Diencephalon (tissue), 1 donor: Measurements from ENCODE around the gene MX1. TPM values are rescaled to one million over a fixed set of nuclear protein-coding genes. Genes with fewer than 3 reads are reported as not detected.

Experiments
- total RNA-seq: library from RNA; depleted of rRNA; stranded (reverse); fragments of >200 nt; gene quantifications from one replicate; pipeline ENCODE4 v1.2.3, GENCODE V29; 2014

MX1 gene, protein sequence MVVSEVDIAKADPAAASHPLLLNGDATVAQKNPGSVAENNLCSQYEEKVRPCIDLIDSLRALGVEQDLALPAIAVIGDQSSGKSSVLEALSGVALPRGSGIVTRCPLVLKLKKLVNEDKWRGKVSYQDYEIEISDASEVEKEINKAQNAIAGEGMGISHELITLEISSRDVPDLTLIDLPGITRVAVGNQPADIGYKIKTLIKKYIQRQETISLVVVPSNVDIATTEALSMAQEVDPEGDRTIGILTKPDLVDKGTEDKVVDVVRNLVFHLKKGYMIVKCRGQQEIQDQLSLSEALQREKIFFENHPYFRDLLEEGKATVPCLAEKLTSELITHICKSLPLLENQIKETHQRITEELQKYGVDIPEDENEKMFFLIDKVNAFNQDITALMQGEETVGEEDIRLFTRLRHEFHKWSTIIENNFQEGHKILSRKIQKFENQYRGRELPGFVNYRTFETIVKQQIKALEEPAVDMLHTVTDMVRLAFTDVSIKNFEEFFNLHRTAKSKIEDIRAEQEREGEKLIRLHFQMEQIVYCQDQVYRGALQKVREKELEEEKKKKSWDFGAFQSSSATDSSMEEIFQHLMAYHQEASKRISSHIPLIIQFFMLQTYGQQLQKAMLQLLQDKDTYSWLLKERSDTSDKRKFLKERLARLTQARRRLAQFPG
- 13.8 TPM for total RNA-seq

GRCh38 chr21:41425954-41426675, at the start of gene MX1:
Gene MX1, plus strand, starts transcription at chr21:41426239. Its CDS starts 5,832 bp downstream, at chr21:41432071.

DNA sequence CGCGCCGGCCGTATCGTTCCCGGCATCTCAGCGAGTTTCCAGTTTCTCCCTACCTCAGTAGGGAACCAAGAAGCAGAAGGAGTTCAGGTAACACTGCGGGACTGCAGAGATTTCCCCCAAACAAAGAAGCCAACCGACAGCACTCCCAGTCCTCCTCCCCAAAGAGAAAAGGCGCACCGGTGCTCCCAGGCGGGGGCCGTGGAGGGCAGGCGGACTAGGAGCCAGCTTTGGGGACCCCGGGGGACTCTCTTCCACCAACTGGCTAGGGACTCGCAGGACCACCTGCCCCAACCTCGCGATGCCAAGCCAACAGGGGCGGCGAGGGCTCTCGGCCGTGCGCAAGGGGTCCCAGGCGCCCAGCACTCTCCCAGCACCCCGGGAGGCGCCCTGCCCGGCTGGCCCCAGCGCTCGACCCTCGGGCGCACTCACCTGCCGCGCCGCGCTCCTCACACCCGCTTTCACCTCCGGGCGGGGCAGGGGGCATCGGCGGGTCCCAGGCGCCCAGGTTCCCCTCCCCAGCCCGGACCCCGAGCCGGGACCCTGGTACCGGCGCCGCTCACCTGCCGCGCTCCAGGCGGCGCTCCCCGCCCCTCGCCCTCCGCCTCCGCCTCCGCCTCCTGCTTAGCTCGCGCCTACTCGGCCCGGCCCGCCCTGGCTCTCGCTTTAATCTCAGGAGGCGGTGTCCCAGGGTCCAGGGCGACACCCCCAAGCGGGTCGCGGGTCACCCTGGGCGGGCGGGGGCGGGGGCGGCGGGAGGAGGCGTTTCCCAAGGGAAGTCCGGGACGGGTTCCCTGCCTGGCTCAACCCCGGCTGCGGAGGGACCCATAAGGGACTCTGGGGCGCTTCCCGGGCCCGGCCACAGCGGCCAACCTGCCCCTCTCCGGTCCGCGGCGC, 81.7 kb downstream of the MX1 start, which contains the start of gene TMPRSS2:
TMPRSS2 (minus strand) TSS at position 638 of the 894 bp plus-strand sequence. CDS start 10,025 bp downstream, outside the sequence.

Other genes with a start within 250 kb of the MX1 start
- 0.69 TPM for gene FAM3B, start 109.4 kb upstream of the MX1 start, total RNA-seq
- gene MX2, start 64.2 kb upstream of the MX1 start, total RNA-seq = 1.2 TPM
- gene TMPRSS2, start 81.9 kb downstream of the MX1 start, total RNA-seq = under 0.01 TPM